Neural crest cell (in vitro differentiated cells): Measurements from ENCODE around the gene VIPR1. TPM values are rescaled to one million over a fixed set of nuclear protein-coding genes. Genes with fewer than 3 reads are reported as not detected.

Experiments
- DNase-seq: peaks from one replicate; pipeline ENCODE4 v3.0.0; 2021; ENCODE audit warnings: low read depth, mixed read lengths, low spot score
- H3K27ac Mint-ChIP-seq: one replicate; pipeline ENCODE4 v1.8.0; 2021; ENCODE audit warnings: mild to moderate bottlenecking, mixed read lengths; ENCODE audit not compliant: unreplicated experiment
- H3K27me3 Mint-ChIP-seq: 2 replicates; pipeline ENCODE4 v1.8.0; 2021; ENCODE audit warnings: low read depth, mild to moderate bottlenecking, mixed read lengths
- H3K36me3 Mint-ChIP-seq: 2 replicates; pipeline ENCODE4 v1.8.0; 2021; ENCODE audit warnings: low read depth, mild to moderate bottlenecking, mixed read lengths
- H3K4me1 Mint-ChIP-seq: 2 replicates; pipeline ENCODE4 v1.8.0; 2021; ENCODE audit warnings: mixed read lengths
- H3K4me3 Mint-ChIP-seq: one replicate; pipeline ENCODE4 v1.8.0; 2021; ENCODE audit warnings: mild to moderate bottlenecking, mixed read lengths
- H3K9me3 Mint-ChIP-seq: 2 replicates; pipeline ENCODE4 v1.8.0; 2021; ENCODE audit warnings: mixed read lengths
- CTCF ChIP-seq: fragments of 200-600 bp; sonication (generic); conservative IDR thresholded peaks from 2 replicates; pipeline ENCODE4 v1.5.0; 2021; ENCODE audit warnings: antibody characterized with exemption, mild to moderate bottlenecking
- total RNA-seq: library from RNA; stranded (reverse); gene quantifications from 2 replicates; pipeline ENCODE4 v1.2.1, GENCODE V29; 2021

VIPR1 gene
- total RNA-seq, 1 donor from 2014 or later, result 0.63 TPM

GRCh38 chr3:42490243-42490642, 12.2 kb upstream of the VIPR1 start:
- TF ChIP-seq CTCF, result no peak
- no peaks in the 10 kb centered on the region for H3K36me3 Mint-ChIP-seq
- H3K4me1 Mint-ChIP-seq, result no peaks in the 10 kb centered on the region
- DNase-seq, result no peak
- no peak overlapping the region for H3K27ac Mint-ChIP-seq
- H3K9me3 Mint-ChIP-seq, result no peaks in the 10 kb centered on the region
- H3K4me3 Mint-ChIP-seq, result no peak overlapping the region
- peaks cover 18% of the 10 kb centered on the region for H3K27me3 Mint-ChIP-seq

GRCh38 chr3:42491881-42492507, 10.4 kb upstream of the VIPR1 start:
- TF ChIP-seq CTCF, result no peak
- H3K4me1 Mint-ChIP-seq, result no peaks in the 10 kb centered on the region
- DNase-seq, result no peak
- no peaks in the 10 kb centered on the region for H3K36me3 Mint-ChIP-seq
- H3K9me3 Mint-ChIP-seq, result no peaks in the 10 kb centered on the region
- H3K4me3 Mint-ChIP-seq, result no peak overlapping the region
- H3K27me3 Mint-ChIP-seq, result peaks cover 23% of the 10 kb centered on the region
- no peak overlapping the region for H3K27ac Mint-ChIP-seq

- Mint-ChIP-seq H3K36me3 (no peaks in the 10 kb centered on the region), H3K27ac (no peak overlapping the region), H3K4me1 (no peaks in the 10 kb centered on the region), H3K4me3 (no peak overlapping the region), H3K27me3 (peaks cover 29% of the 10 kb centered on the region), H3K9me3 (no peaks in the 10 kb centered on the region)
- TF ChIP-seq CTCF, result no peak
- no peak for DNase-seq
These were observed 9.8 kb upstream of the VIPR1 start for GRCh38 chr3:42492508-42493080.

- no peaks in the 10 kb centered on the region for H3K9me3 Mint-ChIP-seq
- H3K36me3 Mint-ChIP-seq, result no peaks in the 10 kb centered on the region
- H3K27me3 Mint-ChIP-seq, result peaks cover 35% of the 10 kb centered on the region
- H3K4me1 Mint-ChIP-seq, result no peaks in the 10 kb centered on the region
- H3K4me3 Mint-ChIP-seq, result no peak overlapping the region
- no peak overlapping the region for H3K27ac Mint-ChIP-seq
- no peak for TF ChIP-seq CTCF
- DNase-seq, result no peak
These were observed 9.2 kb upstream of the VIPR1 start for GRCh38 chr3:42493126-42493797.

- no peak overlapping the region for H3K4me3 Mint-ChIP-seq
- H3K36me3 Mint-ChIP-seq, result no peaks in the 10 kb centered on the region
- peaks cover 41% of the 10 kb centered on the region for H3K27me3 Mint-ChIP-seq
- no peak for TF ChIP-seq CTCF
- H3K4me1 Mint-ChIP-seq, result no peaks in the 10 kb centered on the region
- no peak overlapping the region for H3K27ac Mint-ChIP-seq
- H3K9me3 Mint-ChIP-seq, result no peaks in the 10 kb centered on the region
- DNase-seq, result no peak
These were observed 8.7 kb upstream of the VIPR1 start for GRCh38 chr3:42493798-42494151.
